HepG2 (cell line): ENCODE measurements around the gene FNDC4. TPM values are rescaled to one million over a fixed set of nuclear protein-coding genes. Genes with fewer than 3 reads are reported as not detected.

Source experiments
- HDAC2 ChIP-seq: sonication (generic); formaldehyde crosslinking; IDR thresholded peaks from 2 replicates; pipeline ENCODE4 v1.4.0; 2020; ENCODE audit warnings: missing genetic modification reagents
- HNF4A ChIP-seq: sonication (generic); formaldehyde crosslinking; IDR thresholded peaks from 2 replicates; pipeline ENCODE4 v1.4.0; 2020; ENCODE audit warnings: missing genetic modification reagents
- HOXD1 ChIP-seq: sonication (generic); formaldehyde crosslinking; IDR thresholded peaks from 2 replicates; pipeline ENCODE4 v1.5.0; 2020; ENCODE audit warnings: missing genetic modification reagents
- IRF1 ChIP-seq: sonication (generic); formaldehyde crosslinking; IDR thresholded peaks from 2 replicates; pipeline ENCODE4 v1.4.0; 2020; ENCODE audit warnings: low read depth, mild to moderate bottlenecking, missing genetic modification reagents
- KLF12 ChIP-seq: sonication (generic); formaldehyde crosslinking; IDR thresholded peaks from 2 replicates; pipeline ENCODE4 v1.4.0; 2020; ENCODE audit warnings: missing genetic modification reagents, borderline replicate concordance
- NONO ChIP-seq, 2 experiments: fragments of 450-650 bp in 1 of 2; sonication (generic) in 1 of 2; formaldehyde crosslinking in 1 of 2; IDR thresholded peaks in 1 of 2; conservative IDR thresholded peaks in 1 of 2; 2 replicates each; pipeline versions ENCODE4 v1.6.1 to v1.8.0; 2017 to 2022; ENCODE audit warnings: mild to moderate bottlenecking in 1 of 2, missing genetic modification reagents in 1 of 2, moderate library complexity in 1 of 2
- PCBP1 ChIP-seq: fragments of 200-400 bp; formaldehyde crosslinking; IDR thresholded peaks from 2 replicates; pipeline ENCODE4 v1.6.1; 2017; ENCODE audit warnings: mild to moderate bottlenecking, low read depth, low read length, borderline replicate concordance
- RAD21 ChIP-seq: fragments of 450-650 bp; formaldehyde crosslinking; IDR thresholded peaks from 2 replicates; pipeline ENCODE4 v1.5.0; 2020; ENCODE audit warnings: mild to moderate bottlenecking
- RBM39 ChIP-seq: fragments of 200-400 bp; formaldehyde crosslinking; IDR thresholded peaks from one replicate; pipeline ENCODE4 v1.6.1; 2018; ENCODE audit warnings: antibody characterized with exemption, mild to moderate bottlenecking, low read depth, low read length; ENCODE audit not compliant: poor library complexity, severe bottlenecking
- RCOR2 ChIP-seq: IDR thresholded peaks from 2 replicates; pipeline ENCODE4 v1.6.1; 2016; ENCODE audit warnings: missing biosample characterization, missing genetic modification reagents
- RFXANK ChIP-seq: IDR thresholded peaks from 2 replicates; pipeline ENCODE4 v1.6.1; 2016
- SMC3 ChIP-seq: IDR thresholded peaks from 2 replicates; pipeline ENCODE4 v1.6.1; 2011; ENCODE audit warnings: low read length, improper control_type of control experiment
- SNAPC5 ChIP-seq: sonication (generic); formaldehyde crosslinking; IDR thresholded peaks from 2 replicates; pipeline ENCODE4 v1.8.1; 2023; ENCODE audit warnings: mild to moderate bottlenecking, missing genetic modification reagents, borderline replicate concordance
- SNRNP70 ChIP-seq: fragments of 200-400 bp; formaldehyde crosslinking; IDR thresholded peaks from 2 replicates; pipeline ENCODE4 v1.6.1; 2017; ENCODE audit warnings: mild to moderate bottlenecking, low read depth, low read length, moderate library complexity
- ZFP90 ChIP-seq: sonication (generic); formaldehyde crosslinking; IDR thresholded peaks from 2 replicates; pipeline ENCODE4 v1.8.0; 2022; ENCODE audit warnings: missing genetic modification reagents, mild to moderate bottlenecking, inconsistent platforms, borderline replicate concordance
- ZGPAT ChIP-seq: IDR thresholded peaks from 2 replicates; pipeline ENCODE4 v1.6.1; 2016; ENCODE audit warnings: mild to moderate bottlenecking
- polyA plus RNA-seq, 8 experiments: library from polyadenylated mRNA; depleted of rRNA in 3 of 8; stranded (reverse) in 7 of 8; unstranded in 1 of 8; fragments of >200 nt; fragmentation: Illumina TruSeq in 4 of 8; extraction: Trizol in 4 of 8; gene quantifications; 2 replicates each; pipeline versions ENCODE4 v1.2.1 to v1.2.3, GENCODE V29; 2011 to 2016; ENCODE audit warnings: low read depth in 4 of 8, missing spikeins in 1 of 8, mixed read lengths in 1 of 8; ENCODE audit not compliant: insufficient read depth in 1 of 8
- total RNA-seq, 5 experiments: library from RNA; depleted of rRNA; stranded (reverse); fragments of >200 nt; fragmentation: Illumina TruSeq; extraction: Trizol; gene quantifications; 2 replicates each; pipeline ENCODE4 v1.2.3, GENCODE V29; 2016; ENCODE audit warnings: low read depth in 1 of 5
- TF ChIP-seq, protein P1 (sequence below): sonication (generic); formaldehyde crosslinking; IDR thresholded peaks from 2 replicates; pipeline ENCODE4 v1.5.1; 2020; ENCODE audit warnings: mild to moderate bottlenecking, missing genetic modification reagents, borderline replicate concordance
- TF ChIP-seq, protein P2 (sequence below): sonication (generic); formaldehyde crosslinking; IDR thresholded peaks from 2 replicates; pipeline ENCODE4 v1.4.0; 2020; ENCODE audit warnings: missing genetic modification reagents

The FNDC4 gene
- total and polyA plus RNA-seq, 2 of the 13 experiments (the other 11 are each of a cell fraction or from before 2014, with no cell fraction given) = 9.0 to 17.4 TPM

GRCh38 chr2:27496357-27497287 lies 1.6 kb upstream of the FNDC4 start, which contains the start of gene GCKR (continued):
- TF ChIP-seq, protein P1, sequence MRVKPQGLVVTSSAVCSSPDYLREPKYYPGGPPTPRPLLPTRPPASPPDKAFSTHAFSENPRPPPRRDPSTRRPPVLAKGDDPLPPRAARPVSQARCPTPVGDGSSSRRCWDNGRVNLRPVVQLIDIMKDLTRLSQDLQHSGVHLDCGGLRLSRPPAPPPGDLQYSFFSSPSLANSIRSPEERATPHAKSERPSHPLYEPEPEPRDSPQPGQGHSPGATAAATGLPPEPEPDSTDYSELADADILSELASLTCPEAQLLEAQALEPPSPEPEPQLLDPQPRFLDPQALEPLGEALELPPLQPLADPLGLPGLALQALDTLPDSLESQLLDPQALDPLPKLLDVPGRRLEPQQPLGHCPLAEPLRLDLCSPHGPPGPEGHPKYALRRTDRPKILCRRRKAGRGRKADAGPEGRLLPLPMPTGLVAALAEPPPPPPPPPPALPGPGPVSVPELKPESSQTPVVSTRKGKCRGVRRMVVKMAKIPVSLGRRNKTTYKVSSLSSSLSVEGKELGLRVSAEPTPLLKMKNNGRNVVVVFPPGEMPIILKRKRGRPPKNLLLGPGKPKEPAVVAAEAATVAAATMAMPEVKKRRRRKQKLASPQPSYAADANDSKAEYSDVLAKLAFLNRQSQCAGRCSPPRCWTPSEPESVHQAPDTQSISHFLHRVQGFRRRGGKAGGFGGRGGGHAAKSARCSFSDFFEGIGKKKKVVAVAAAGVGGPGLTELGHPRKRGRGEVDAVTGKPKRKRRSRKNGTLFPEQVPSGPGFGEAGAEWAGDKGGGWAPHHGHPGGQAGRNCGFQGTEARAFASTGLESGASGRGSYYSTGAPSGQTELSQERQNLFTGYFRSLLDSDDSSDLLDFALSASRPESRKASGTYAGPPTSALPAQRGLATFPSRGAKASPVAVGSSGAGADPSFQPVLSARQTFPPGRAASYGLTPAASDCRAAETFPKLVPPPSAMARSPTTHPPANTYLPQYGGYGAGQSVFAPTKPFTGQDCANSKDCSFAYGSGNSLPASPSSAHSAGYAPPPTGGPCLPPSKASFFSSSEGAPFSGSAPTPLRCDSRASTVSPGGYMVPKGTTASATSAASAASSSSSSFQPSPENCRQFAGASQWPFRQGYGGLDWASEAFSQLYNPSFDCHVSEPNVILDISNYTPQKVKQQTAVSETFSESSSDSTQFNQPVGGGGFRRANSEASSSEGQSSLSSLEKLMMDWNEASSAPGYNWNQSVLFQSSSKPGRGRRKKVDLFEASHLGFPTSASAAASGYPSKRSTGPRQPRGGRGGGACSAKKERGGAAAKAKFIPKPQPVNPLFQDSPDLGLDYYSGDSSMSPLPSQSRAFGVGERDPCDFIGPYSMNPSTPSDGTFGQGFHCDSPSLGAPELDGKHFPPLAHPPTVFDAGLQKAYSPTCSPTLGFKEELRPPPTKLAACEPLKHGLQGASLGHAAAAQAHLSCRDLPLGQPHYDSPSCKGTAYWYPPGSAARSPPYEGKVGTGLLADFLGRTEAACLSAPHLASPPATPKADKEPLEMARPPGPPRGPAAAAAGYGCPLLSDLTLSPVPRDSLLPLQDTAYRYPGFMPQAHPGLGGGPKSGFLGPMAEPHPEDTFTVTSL (CRISPR knock-in tag) = peak; percentile 76; the same call in 1 of the 2 replicates
- TF ChIP-seq SNRNP70 = no peak
- peak; percentile 39; the same call in 1 of the 2 replicates for TF ChIP-seq HDAC2 (CRISPR knock-in tag)
- TF ChIP-seq HNF4A (CRISPR knock-in tag) = peak; percentile 95
- TF ChIP-seq ZGPAT = peak; percentile 85
- TF ChIP-seq PCBP1 = no peak
- TF ChIP-seq RAD21 = no peak; the same call in 1 of the 2 replicates
- TF ChIP-seq RBM39 = no peak
- TF ChIP-seq, protein P2, sequence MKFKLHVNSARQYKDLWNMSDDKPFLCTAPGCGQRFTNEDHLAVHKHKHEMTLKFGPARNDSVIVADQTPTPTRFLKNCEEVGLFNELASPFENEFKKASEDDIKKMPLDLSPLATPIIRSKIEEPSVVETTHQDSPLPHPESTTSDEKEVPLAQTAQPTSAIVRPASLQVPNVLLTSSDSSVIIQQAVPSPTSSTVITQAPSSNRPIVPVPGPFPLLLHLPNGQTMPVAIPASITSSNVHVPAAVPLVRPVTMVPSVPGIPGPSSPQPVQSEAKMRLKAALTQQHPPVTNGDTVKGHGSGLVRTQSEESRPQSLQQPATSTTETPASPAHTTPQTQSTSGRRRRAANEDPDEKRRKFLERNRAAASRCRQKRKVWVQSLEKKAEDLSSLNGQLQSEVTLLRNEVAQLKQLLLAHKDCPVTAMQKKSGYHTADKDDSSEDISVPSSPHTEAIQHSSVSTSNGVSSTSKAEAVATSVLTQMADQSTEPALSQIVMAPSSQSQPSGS (CRISPR knock-in tag) = peak; percentile 14; the same call in 1 of the 2 replicates
- TF ChIP-seq HOXD1 (CRISPR knock-in tag) = no peak
- 0 out of 2 replicates have a peak, but pooled peaks have one; percentile 59 for TF ChIP-seq SNAPC5 (CRISPR knock-in tag)
- 0 out of 2 replicates have a peak, but pooled peaks have one; percentile 12 for TF ChIP-seq RCOR2
- 0 out of 2 replicates have a peak, but pooled peaks have one; percentile 0 for TF ChIP-seq SMC3
- TF ChIP-seq ZFP90 (CRISPR knock-in tag) = peak; percentile 74; the same call in 1 of the 2 replicates
- no peak for TF ChIP-seq IRF1 (CRISPR knock-in tag)
- 0 out of 2 replicates have a peak, but pooled peaks have one; percentile 84 for TF ChIP-seq KLF12
- TF ChIP-seq RFXANK = peak; percentile 86; the same call in 1 of the 2 replicates
- TF ChIP-seq NONO (IDR thresholded peaks at IDR 0.05) = no peak
- peak; percentile 93 for TF ChIP-seq NONO (CRISPR knock-in tag; conservative IDR thresholded peaks at IDR 0.05)
